ENCODE measurements around the gene ANKRD44. TPM values are rescaled to one million over a fixed set of nuclear protein-coding genes. Genes with fewer than 3 reads are reported as not detected.

ANKRD44 gene
- total and polyA plus RNA-seq, 2 of the 8 experiments (the other 6 are each of a cell fraction or from before 2014, with no cell fraction given) = 1.2 to 1.3 TPM

GRCh38 chr2:197077336-197077735, 233.2 kb downstream of the ANKRD44 start:
- Histone ChIP-seq H4K8ac (ENCODE audit: extremely low read depth, insufficient read depth, low read length) (no peak overlapping the region), H3K18ac (ENCODE audit: extremely low read depth, low read length) (no peak overlapping the region), H4K5ac (ENCODE audit: insufficient read length, low read depth, low read length) (no peak overlapping the region), H2BK120ac (replicated peaks; ENCODE audit: low read depth, low read length) (no peak overlapping the region), H3K4ac (replicated peaks; ENCODE audit: insufficient read length, low read depth, low read length) (no peak overlapping the region), H4K91ac (replicated peaks; ENCODE audit: insufficient read length, low read length) (no peak overlapping the region), H2BK15ac (ENCODE audit: low read length) (no peak overlapping the region), H2BK12ac (ENCODE audit: low read depth, low read length) (no peak overlapping the region), H2AK5ac (ENCODE audit: low read depth, low read length) (no peak overlapping the region), H3K4me1 (replicated peaks in 1 of 4; ENCODE audit: control insufficient read depth in 3 of 4, insufficient read depth in 4 of 4, low read length in 3 of 4) (no peaks in the 10 kb centered on the region; a peak in 1 of 7 replicates), H3K4me3 (ENCODE audit: extremely low read depth in 1 of 4, insufficient read depth in 2 of 4, low read depth in 3 of 4, low read length in 4 of 4) (no peak overlapping the region), H3K4me2 (ENCODE audit: insufficient read depth in 1 of 2, low read depth in 2 of 2, low read length in 2 of 2) (no peak overlapping the region), H3K14ac (ENCODE audit: insufficient read length) (no peak overlapping the region), H3K79me2 (ENCODE audit: control insufficient read depth in 1 of 2, insufficient read depth in 2 of 2, low read length in 2 of 2) (no peaks in the 10 kb centered on the region), H3K56ac (replicated peaks; ENCODE audit: insufficient read length, low read depth, low read length) (no peak overlapping the region), H3K9me3 (ENCODE audit: insufficient read depth in 2 of 2, low read depth in 1 of 2, low read length in 1 of 2) (no peaks in the 10 kb centered on the region), H4K20me1 (replicated peaks in 1 of 2; ENCODE audit: control insufficient read depth in 1 of 2, insufficient read depth in 2 of 2, low read length in 2 of 2) (no peaks in the 10 kb centered on the region), H3K27ac (ENCODE audit: low read depth, low read length) (no peak overlapping the region), H3K79me1 (ENCODE audit: low read depth, low read length) (no peaks in the 10 kb centered on the region), H3K9ac (replicated peaks in 1 of 4; ENCODE audit: extremely low read depth in 1 of 4, low read depth in 3 of 4, low read length in 3 of 4) (no peak overlapping the region), H3K23me2 (ENCODE audit: low read depth, low read length) (no peaks in the 10 kb centered on the region; the same call in 1 of the 2 replicates), H2AFZ (ENCODE audit: low read length) (no peak overlapping the region), H2BK20ac (ENCODE audit: low read length) (no peak overlapping the region), H3K27me3 (replicated peaks in 1 of 4; ENCODE audit: control insufficient read depth in 3 of 4, extremely low read depth in 1 of 4, insufficient read depth in 3 of 4, low read length in 3 of 4) (no peaks in the 10 kb centered on the region), H3K36me3 (ENCODE audit: control insufficient read depth in 2 of 4, insufficient read depth in 4 of 4, low read length in 3 of 4) (no peaks in the 10 kb centered on the region), H3K23ac (ENCODE audit: insufficient read length) (no peak overlapping the region), H2BK5ac (ENCODE audit: low read depth, low read length) (no peak overlapping the region)
- ChIA-PET CTCF (ENCODE audit: partially characterized antibody) (interaction anchor here (1.5 kb wide), 1 partner anchor 21 kb away, joined by 3 read pairs; no protein-coding TSS in a partner anchor), POLR2A (ENCODE audit: partially characterized antibody) (no interaction called here)
- DNase-seq (ENCODE audit: low read depth in 1 of 2, low spot score in 2 of 2) (no peak), FAIRE-seq (no peak)
- TF ChIP-seq EGR1 (IDR thresholded peaks at IDR 0.05; ENCODE audit: borderline replicate concordance, low read depth, low read length) = no peak
- TF ChIP-seq KDM1A (IDR thresholded peaks at IDR 0.05; ENCODE audit: borderline replicate concordance, low read length) = no peak
- TF ChIP-seq RFX5 (IDR thresholded peaks at IDR 0.05; ENCODE audit: borderline replicate concordance, low read depth, low read length) = no peak
- no peak for TF ChIP-seq EZH2 (IDR thresholded peaks at IDR 0.05; ENCODE audit: low read depth, low read length, severe bottlenecking)
- TF ChIP-seq TAF1 (IDR thresholded peaks at IDR 0.05; ENCODE audit: low read depth, low read length) = no peak
- TF ChIP-seq CREB1 (IDR thresholded peaks at IDR 0.05) = no peak
- TF ChIP-seq NRF1 (IDR thresholded peaks at IDR 0.05; ENCODE audit: low read depth, low read length) = no peak
- no peak for TF ChIP-seq SAP30 (IDR thresholded peaks at IDR 0.05; ENCODE audit: insufficient read depth, insufficient replicate concordance, low read length)
- TF ChIP-seq BRCA1 (IDR thresholded peaks at IDR 0.05; ENCODE audit: low read depth, low read length) = no peak
- TF ChIP-seq CBX5 (IDR thresholded peaks at IDR 0.05; ENCODE audit: low read depth, low read length) = no peak
- TF ChIP-seq TCF12 (IDR thresholded peaks at IDR 0.05; ENCODE audit: low read depth, low read length) = no peak
- WGBS, 2 experiments (ENCODE audit: extremely low coverage in 1 of 2, insufficient coverage in 1 of 2, insufficient read length in 1 of 2, insufficient replicate concordance in 2 of 2, low coverage in 1 of 2, low lambda C conversion rate in 2 of 2, missing lambda C conversion rate in 1 of 2) = 96% methylated on average over 2 of the region's 2 CpGs; no CpG with 5 or more reads in 1 of the 2 experiments

All from H1 (cell line).